ENCODE results near the gene CER1.

The CER1 gene

GRCh38 chr9:14733133-14733532 lies 10.6 kb upstream of the CER1 start:
- Histone ChIP-seq H3K27ac (ENCODE audit: extremely low read depth, low read depth, low read length) (no peak overlapping the region), H3K36me3 (ENCODE audit: control insufficient read depth in 2 of 2, insufficient read depth in 1 of 2, low read length in 2 of 2) (no peaks in the 10 kb centered on the region), H3K9me3 (ENCODE audit: control insufficient read depth, insufficient read depth, low read depth, low read length) (no peaks in the 10 kb centered on the region), H3K4me1 (ENCODE audit: control insufficient read depth, insufficient read depth, low read length) (no peaks in the 10 kb centered on the region), H3K4me3 (ENCODE audit: low read depth, low read length) (no peak overlapping the region)
- ChIA-PET POLR2A (no interaction called here), CTCF (interaction anchor here (0.6 kb wide), 1 partner anchor 452 kb away, joined by 5 read pairs; no protein-coding TSS in a partner anchor)
- TF ChIP-seq ZNF174 (tag by site-specific recombination; IDR thresholded peaks at IDR 0.05) (no peak), GLI2 (tag by site-specific recombination; IDR thresholded peaks at IDR 0.05; ENCODE audit: borderline replicate concordance, low read depth) (no peak), ZNF510 (tag by site-specific recombination; IDR thresholded peaks at IDR 0.05; ENCODE audit: insufficient replicate concordance) (no peak)

- Histone ChIP-seq H3K9me3 (ENCODE audit: control insufficient read depth, insufficient read depth, low read depth, low read length) (no peaks in the 10 kb centered on the region), H3K27ac (ENCODE audit: extremely low read depth, low read depth, low read length) (no peak overlapping the region), H3K4me3 (ENCODE audit: low read depth, low read length) (no peak overlapping the region), H3K4me1 (ENCODE audit: control insufficient read depth, insufficient read depth, low read length) (no peaks in the 10 kb centered on the region), H3K36me3 (ENCODE audit: control insufficient read depth in 2 of 2, insufficient read depth in 1 of 2, low read length in 2 of 2) (no peaks in the 10 kb centered on the region)
- ChIA-PET CTCF (no interaction called here), POLR2A (no interaction called here)
- no peak for TF ChIP-seq ZNF645 (tag by site-specific recombination; IDR thresholded peaks at IDR 0.05)
- TF ChIP-seq TCF7L2 (IDR thresholded peaks at IDR 0.05; ENCODE audit: borderline replicate concordance, low read depth, low read length): no peak
- no peak for TF ChIP-seq ZNF416 (tag by site-specific recombination; IDR thresholded peaks at IDR 0.05)
- TF ChIP-seq FEZF1 (tag by site-specific recombination; IDR thresholded peaks at IDR 0.05): no peak
- no peak for TF ChIP-seq ZNF843 (tag by site-specific recombination; IDR thresholded peaks at IDR 0.05)
- TF ChIP-seq KLF8 (tag by site-specific recombination; IDR thresholded peaks at IDR 0.05): no peak
- no peak for TF ChIP-seq KLF17 (tag by site-specific recombination; IDR thresholded peaks at IDR 0.05)
- TF ChIP-seq ZNF701 (tag by site-specific recombination; IDR thresholded peaks at IDR 0.05): no peak
- TF ChIP-seq ZFP41 (tag by site-specific recombination; IDR thresholded peaks at IDR 0.05; ENCODE audit: borderline replicate concordance): no peak
- TF ChIP-seq GLIS2 (tag by site-specific recombination; IDR thresholded peaks at IDR 0.05): no peak
- no peak for TF ChIP-seq ZNF596 (tag by site-specific recombination; IDR thresholded peaks at IDR 0.05)
- TF ChIP-seq ZNF404 (tag by site-specific recombination; IDR thresholded peaks at IDR 0.05): no peak
- TF ChIP-seq ZNF48 (tag by site-specific recombination; IDR thresholded peaks at IDR 0.05): no peak
- TF ChIP-seq MYNN (tag by site-specific recombination; IDR thresholded peaks at IDR 0.05; ENCODE audit: borderline replicate concordance): no peak
- no peak for TF ChIP-seq PRDM4 (tag by site-specific recombination; IDR thresholded peaks at IDR 0.05)
- no peak for TF ChIP-seq ZNF155 (tag by site-specific recombination; IDR thresholded peaks at IDR 0.05)
- TF ChIP-seq ZNF776 (tag by site-specific recombination; IDR thresholded peaks at IDR 0.05; ENCODE audit: borderline replicate concordance): no peak
- no peak for TF ChIP-seq HIC1 (tag by site-specific recombination; IDR thresholded peaks at IDR 0.05)
- TF ChIP-seq RBAK (tag by site-specific recombination; IDR thresholded peaks at IDR 0.05): no peak
- TF ChIP-seq HOXD13 (CRISPR knock-in tag; IDR thresholded peaks at IDR 0.05; ENCODE audit: borderline replicate concordance): no peak
These were observed 8.9 kb upstream of the CER1 start for GRCh38 chr9:14731294-14731981.
